Amygdala (tissue), 56 donors: ENCODE measurements around the gene HCFC1.

Experiments used
- DNase-seq, 56 donors: peaks; one replicate each; lab custom pipeline; 2025; lab: John Stamatoyannopoulos, UW

The HCFC1 gene

DNA sequence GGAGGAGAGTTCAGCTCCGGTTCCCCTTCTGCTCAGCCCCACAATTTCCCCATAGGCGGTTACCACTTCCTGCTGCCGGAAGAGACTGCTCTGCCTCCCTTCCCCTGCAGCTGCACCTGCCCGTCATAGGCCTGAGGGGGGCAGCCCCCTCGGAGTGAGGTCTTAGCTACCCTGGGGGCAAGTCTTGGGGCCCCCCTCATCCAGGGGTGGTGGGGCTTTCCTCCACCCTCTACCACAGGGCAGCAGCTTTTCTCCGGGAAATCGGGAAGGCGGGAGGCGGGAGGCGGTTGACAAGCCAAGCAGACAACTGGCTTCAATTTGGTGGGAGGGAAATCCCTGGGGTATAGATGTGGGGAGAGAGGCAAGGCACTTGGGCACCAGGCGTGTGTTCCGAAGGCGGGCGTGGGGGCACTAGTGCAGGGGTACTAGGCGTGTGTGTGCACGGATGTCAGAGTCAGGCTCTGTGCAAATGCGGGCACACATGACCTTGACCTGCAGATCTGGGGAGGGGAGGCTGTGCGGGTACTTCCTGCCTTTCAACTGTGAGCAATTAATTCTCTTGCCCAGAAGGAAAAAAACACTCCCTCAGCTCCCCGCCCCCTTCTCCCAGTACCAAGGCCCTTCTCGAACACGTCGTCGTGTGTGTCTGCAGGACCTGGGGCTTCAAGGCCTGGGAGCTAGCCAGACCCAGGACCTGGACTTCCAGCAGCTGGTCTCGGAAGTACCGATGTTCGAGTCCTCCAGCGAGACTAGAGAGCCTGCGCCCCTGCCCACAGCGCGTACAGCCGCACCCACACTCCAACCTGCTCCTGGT, 44.6 kb downstream of the HCFC1 start:
- peak in 9 of 56 donors; percentile 3 to 42 (median 17) for DNase-seq

- DNase-seq = no peak
Observed at GRCh38 chrX:153926552-153926857, 45.1 kb downstream of the HCFC1 start.

- no peak for DNase-seq
Observed at GRCh38 chrX:153925739-153926551, 45.7 kb downstream of the HCFC1 start, which contains the start of gene ARHGAP4. Gene ARHGAP4 (minus strand): TSS chrX:153926264. CDS start chrX:153926202, 62 bp downstream.

DNA sequence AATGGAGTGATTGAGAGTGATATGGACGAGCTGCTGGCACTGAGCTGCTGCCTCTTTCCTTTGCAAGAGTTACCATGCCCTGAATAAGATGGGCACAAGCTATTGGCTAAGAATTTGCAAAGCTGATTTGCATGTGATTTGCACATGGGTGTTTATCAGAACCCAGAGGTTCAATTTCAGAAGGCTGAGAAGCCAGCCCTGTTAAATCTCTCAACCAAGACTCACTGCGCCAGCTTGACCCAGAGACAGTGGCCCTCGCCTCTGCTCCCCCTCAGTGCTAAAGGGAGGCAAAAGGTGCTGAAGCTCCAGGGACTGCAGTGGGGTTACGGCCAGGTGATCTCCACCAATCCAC, 46.3 kb downstream of the HCFC1 start:
- no peak for DNase-seq

GRCh38 chrX:153924149-153924861, 47.3 kb downstream of the HCFC1 start:
- DNase-seq = peak in 14 of 56 donors; percentile 4 to 43 (median 23)

GRCh38 chrX:153922932-153923857, 48.4 kb downstream of the HCFC1 start:
- peak in 34 of 56 donors; percentile 6 to 71 (median 33) for DNase-seq

GRCh38 chrX:153921511-153922446, 49.8 kb downstream of the HCFC1 start:
- DNase-seq = no peak

DNA sequence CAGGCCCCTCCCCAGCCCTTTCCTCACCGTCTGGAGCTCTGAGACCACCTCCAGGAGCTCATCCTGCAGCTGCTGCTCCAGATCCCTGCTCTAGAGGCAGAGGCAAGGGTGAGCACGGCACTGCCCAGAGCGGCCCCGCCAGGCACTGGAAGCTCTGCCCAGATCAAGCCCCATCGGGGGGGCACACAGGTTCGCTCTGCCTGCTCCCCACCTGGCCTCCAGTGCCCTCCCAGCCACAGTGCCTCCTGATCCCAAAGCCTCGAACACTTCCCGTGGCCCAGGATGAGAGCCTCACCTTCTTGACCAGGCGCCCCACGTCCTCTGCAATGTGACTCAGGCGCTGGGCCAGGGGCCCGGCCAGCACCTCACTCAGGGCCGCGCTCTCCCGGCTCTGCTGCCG, 50.5 kb downstream of the HCFC1 start:
- DNase-seq = no peak

DNA sequence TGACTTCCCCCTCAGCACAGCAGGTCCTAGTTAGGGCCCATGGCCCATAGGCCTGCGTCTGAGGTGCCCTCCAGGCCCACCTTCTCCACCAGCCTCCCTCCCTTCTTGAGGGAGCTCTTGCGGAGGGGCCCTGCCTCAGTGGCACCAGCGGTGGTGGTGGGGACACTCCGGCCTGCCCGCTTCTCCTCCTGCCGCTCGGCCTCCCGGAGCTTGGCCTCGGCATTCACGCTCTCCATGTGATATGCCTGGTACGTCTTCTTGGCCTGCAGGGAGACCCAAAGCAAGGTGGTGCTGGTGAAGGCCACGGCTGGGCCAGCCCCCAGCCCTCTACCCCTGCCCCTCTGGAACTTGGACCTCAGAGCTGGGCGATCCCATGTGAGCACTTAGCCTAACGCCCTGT, 51.1 kb downstream of the HCFC1 start:
- no peak for DNase-seq

DNA sequence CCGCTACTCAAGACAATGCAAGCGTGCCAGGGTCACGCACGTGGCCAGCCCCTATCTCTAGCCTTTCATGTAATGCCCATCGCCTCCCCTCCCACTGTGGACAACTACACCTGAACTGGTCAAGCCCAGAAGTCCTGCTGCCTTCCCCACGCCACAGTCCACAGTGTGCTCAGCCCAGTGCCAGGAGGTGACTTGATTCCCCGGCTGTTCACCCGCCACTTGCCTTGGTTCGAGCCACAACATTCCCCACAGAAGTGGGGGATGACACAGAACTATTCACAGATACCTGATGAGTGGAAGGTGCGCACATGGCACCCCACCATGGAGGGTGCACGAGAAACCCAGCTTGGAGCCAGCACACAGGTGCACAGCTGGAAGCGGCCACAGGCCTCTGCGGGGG, 52.3 kb downstream of the HCFC1 start:
- DNase-seq = no peak

GRCh38 chrX:153917869-153918268, 53.7 kb downstream of the HCFC1 start:
- no peak for DNase-seq

DNA sequence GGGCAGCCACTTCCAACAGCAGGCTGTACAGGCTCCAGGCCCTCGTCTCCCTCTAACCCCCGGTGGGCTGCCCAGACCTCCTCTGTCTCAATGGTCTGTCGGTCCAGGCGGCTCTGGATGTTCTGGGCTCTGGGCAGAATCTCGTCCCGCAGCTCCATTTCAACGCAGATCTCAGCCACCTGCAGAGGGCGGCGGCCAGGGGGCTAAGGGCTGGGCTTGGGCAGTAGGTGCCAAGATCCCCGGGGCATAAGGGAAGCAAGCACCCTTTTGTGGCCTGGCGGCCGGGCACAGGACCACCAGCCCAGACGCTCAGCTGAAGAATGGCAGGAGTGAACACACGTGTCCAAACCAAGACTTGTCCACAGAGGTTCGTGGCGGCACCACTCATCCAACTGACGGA, 57.9 kb downstream of the HCFC1 start:
- no peak for DNase-seq

DNA sequence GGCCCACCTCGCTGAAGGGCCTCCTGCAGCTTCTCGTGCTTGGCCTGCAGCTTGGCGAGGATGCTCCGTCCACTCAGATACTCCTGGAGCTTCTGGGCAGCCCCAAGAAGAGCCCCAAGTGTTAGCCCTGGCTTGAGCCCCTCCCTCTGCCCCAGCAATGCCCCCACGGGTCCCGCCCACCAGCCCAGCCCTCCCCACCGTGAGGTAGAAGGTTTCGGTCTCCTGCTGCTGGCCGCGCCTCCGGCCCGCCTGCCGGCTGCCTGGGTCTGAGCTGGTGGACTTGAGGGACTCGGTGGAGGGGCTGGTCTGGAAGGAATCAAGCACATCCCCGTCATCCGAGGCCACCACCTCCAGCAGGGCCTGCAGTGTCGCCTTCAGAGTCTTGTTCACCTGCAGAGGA, 58.4 kb downstream of the HCFC1 start:
- no peak for DNase-seq

GRCh38 chrX:153911798-153912197, 59.8 kb downstream of the HCFC1 start:
- DNase-seq = no peak

DNA sequence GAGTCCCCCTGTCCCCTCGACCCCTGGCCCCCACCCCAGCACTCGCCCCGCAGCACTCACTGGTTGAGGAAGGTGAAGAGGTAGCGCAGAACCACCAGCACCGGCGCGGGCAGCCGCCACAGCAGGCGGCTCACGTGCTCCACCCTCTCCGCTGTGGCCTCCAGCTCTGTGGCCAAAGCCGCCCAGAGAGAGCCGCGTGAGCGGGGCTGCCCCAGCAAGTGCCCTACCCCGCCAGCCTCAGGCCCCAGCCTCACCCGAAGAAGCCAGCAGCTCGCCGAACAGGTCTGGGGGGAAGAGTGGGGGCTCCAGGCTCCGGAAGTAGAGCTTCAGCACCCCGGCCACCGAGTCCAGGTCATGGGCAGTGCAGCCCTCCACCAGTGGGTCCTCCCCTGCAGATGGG, 61.2 kb downstream of the HCFC1 start:
- no peak for DNase-seq

- no peak for DNase-seq
Observed at GRCh38 chrX:153909980-153910360, 61.6 kb downstream of the HCFC1 start.

GRCh38 chrX:153909024-153909979, 62.3 kb downstream of the HCFC1 start:
- no peak for DNase-seq
